IMR-90 (cell line): ENCODE measurements around the gene FAM76B. TPM values are rescaled to one million over a fixed set of nuclear protein-coding genes. Genes with fewer than 3 reads are reported as not detected.

Experiments
- ATAC-seq: fragments of 200-7000 bp; cut with Tn5 transposase; 2 replicates; pipeline ENCODE4 v1.9.1; 2020; ENCODE audit warnings: low read depth, mild to moderate bottlenecking, moderate library complexity
- BruUV-seq: library from RNA; stranded (reverse); fragments of 400-500 nt; replicated peaks from 2 replicates; lab custom pipeline; 2021; lab: Mats Ljungman, UMichigan
- CTCF ChIA-PET: fragments of 300-600 bp; formaldehyde crosslinking; extraction: SDS; loops from one replicate; lab custom pipeline; 2021; ENCODE audit warnings: antibody characterized with exemption; lab: Yijun Ruan, JAX
- POLR2A ChIA-PET: fragments of 300-600 bp; sonication (Branson Sonifier 250); formaldehyde crosslinking; loops from one replicate; lab custom pipeline; 2022; ENCODE audit warnings: antibody characterized with exemption; ENCODE audit not compliant: unreplicated experiment; lab: Charles Lee
- DNase-seq: peaks from one replicate; pipeline ENCODE4 v3.0.0; 2013
- H2AFZ ChIP-seq: replicated peaks from 2 replicates; pipeline ENCODE3; 2013; ENCODE audit warnings: low read length, mild to moderate bottlenecking; ENCODE audit not compliant: poor library complexity
- H2AK5ac ChIP-seq: 2 replicates; pipeline ENCODE4 v1.6.1; 2013; ENCODE audit warnings: low read depth, low read length, inconsistent platforms
- H2AK9ac ChIP-seq: replicated peaks from 2 replicates; pipeline ENCODE3; 2013; ENCODE audit warnings: mild to moderate bottlenecking, low read depth, low read length, moderate library complexity; ENCODE audit not compliant: poor library complexity
- H2BK120ac ChIP-seq: 2 replicates; pipeline ENCODE4 v1.6.1; 2013; ENCODE audit warnings: low read depth, low read length, inconsistent platforms
- H2BK15ac ChIP-seq: 3 replicates; pipeline ENCODE4 v1.6.1; 2013; ENCODE audit warnings: low read depth, low read length, inconsistent platforms
- H2BK20ac ChIP-seq: 2 replicates; pipeline ENCODE4 v1.6.1; 2013; ENCODE audit warnings: low read depth, mild to moderate bottlenecking, inconsistent platforms, low read length, moderate library complexity
- H2BK5ac ChIP-seq: 2 replicates; pipeline ENCODE4 v1.6.1; 2013; ENCODE audit warnings: mild to moderate bottlenecking, low read depth, low read length, inconsistent platforms; ENCODE audit not compliant: poor library complexity, severe bottlenecking
- H3K14ac ChIP-seq: replicated peaks from 2 replicates; pipeline ENCODE4 v1.6.1; 2013; ENCODE audit warnings: low read depth, low read length, inconsistent platforms
- H3K18ac ChIP-seq: 2 replicates; pipeline ENCODE4 v1.6.1; 2013; ENCODE audit warnings: low read depth, low read length, control low read depth
- H3K23ac ChIP-seq: 2 replicates; pipeline ENCODE4 v1.6.1; 2013; ENCODE audit warnings: low read depth, low read length, inconsistent platforms
- H3K27ac ChIP-seq: 2 replicates; pipeline ENCODE4 v1.5.1; 2013; ENCODE audit warnings: mild to moderate bottlenecking, control low read depth, low read length; ENCODE audit not compliant: insufficient read depth
- H3K27me3 ChIP-seq: 2 replicates; pipeline ENCODE4 v1.6.1; 2013; ENCODE audit warnings: low read length; ENCODE audit not compliant: control insufficient read depth, insufficient read depth
- H3K36me3 ChIP-seq: 2 replicates; pipeline ENCODE4 v1.6.1; 2013; ENCODE audit warnings: low read length, mixed read lengths; ENCODE audit not compliant: control insufficient read depth, insufficient read depth
- H3K4ac ChIP-seq: 2 replicates; pipeline ENCODE4 v1.6.1; 2013; ENCODE audit warnings: low read depth, low read length, inconsistent platforms
- H3K4me1 ChIP-seq: 2 replicates; pipeline ENCODE4 v1.6.1; 2013; ENCODE audit warnings: low read length, mixed read lengths; ENCODE audit not compliant: control insufficient read depth, insufficient read depth
- H3K4me2 ChIP-seq: 2 replicates; pipeline ENCODE4 v1.6.1; 2013; ENCODE audit warnings: low read depth, mild to moderate bottlenecking, control low read depth, low read length, moderate library complexity
- H3K4me3 ChIP-seq: 2 replicates; pipeline ENCODE4 v1.5.1; 2013; ENCODE audit warnings: low read depth, mild to moderate bottlenecking, control low read depth, low read length, moderate library complexity; ENCODE audit not compliant: insufficient read depth
- H3K56ac ChIP-seq: 2 replicates; pipeline ENCODE4 v1.6.1; 2013; ENCODE audit warnings: low read length, inconsistent platforms; ENCODE audit not compliant: insufficient read depth; ENCODE audit errors: extremely low read depth
- H3K79me1 ChIP-seq, 2 experiments: 2 replicates each; pipeline ENCODE4 v1.6.1; 2013; ENCODE audit warnings: low read length in 2 of 2, inconsistent platforms in 1 of 2, low read depth in 1 of 2
- H3K9ac ChIP-seq: 2 replicates; pipeline ENCODE4 v1.6.1; 2013; ENCODE audit warnings: low read depth, low read length, control low read depth
- H3K9me1 ChIP-seq: 2 replicates; pipeline ENCODE4 v1.6.1; 2013; ENCODE audit warnings: low read length, inconsistent platforms; ENCODE audit not compliant: insufficient read depth
- H3K9me3 ChIP-seq: 2 replicates; pipeline ENCODE4 v1.6.1; 2013; ENCODE audit warnings: low read length; ENCODE audit not compliant: control insufficient read depth, insufficient read depth
- H4K20me1 ChIP-seq: 2 replicates; pipeline ENCODE4 v1.6.1; 2013; ENCODE audit warnings: low read length, inconsistent platforms; ENCODE audit not compliant: insufficient read depth
- H4K5ac ChIP-seq: 2 replicates; pipeline ENCODE4 v1.6.1; 2013; ENCODE audit warnings: mild to moderate bottlenecking, low read depth, low read length, control low read depth
- H4K8ac ChIP-seq, 2 experiments: 2 replicates each; pipeline ENCODE4 v1.6.1; 2013; ENCODE audit warnings: low read depth in 2 of 2, low read length in 2 of 2, control low read depth in 1 of 2, inconsistent platforms in 1 of 2
- H4K91ac ChIP-seq: 2 replicates; pipeline ENCODE4 v1.6.1; 2013; ENCODE audit warnings: low read depth, low read length, inconsistent platforms; ENCODE audit not compliant: insufficient read depth
- BHLHE40 ChIP-seq: fragments of 150-350 bp; IDR thresholded peaks from 2 replicates; pipeline ENCODE4 v1.6.1; 2016; ENCODE audit warnings: mild to moderate bottlenecking, low read depth, low read length
- CEBPB ChIP-seq: IDR thresholded peaks from 2 replicates; pipeline ENCODE4 v1.6.1; 2012; ENCODE audit warnings: low read depth, low read length, improper control_type of control experiment
- CHD1 ChIP-seq: IDR thresholded peaks from 2 replicates; pipeline ENCODE4 v1.6.1; 2012; ENCODE audit warnings: low read depth, low read length, improper control_type of control experiment
- CTCF ChIP-seq: conservative IDR thresholded peaks from 2 replicates; pipeline ENCODE4 v1.5.1; 2012; ENCODE audit warnings: mild to moderate bottlenecking, low read depth, low read length, improper control_type of control experiment
- ELK1 ChIP-seq: fragments of 150-350 bp; IDR thresholded peaks from 2 replicates; pipeline ENCODE4 v1.6.1; 2016; ENCODE audit warnings: low read depth, mild to moderate bottlenecking, low read length, moderate library complexity, borderline replicate concordance
- MAFK ChIP-seq: IDR thresholded peaks from 2 replicates; pipeline ENCODE4 v1.6.1; 2012; ENCODE audit warnings: low read depth, low read length, improper control_type of control experiment
- MAZ ChIP-seq: IDR thresholded peaks from 2 replicates; pipeline ENCODE4 v1.6.1; 2012; ENCODE audit warnings: low read depth, mild to moderate bottlenecking, low read length, improper control_type of control experiment, moderate library complexity, borderline replicate concordance
- MXI1 ChIP-seq: IDR thresholded peaks from 2 replicates; pipeline ENCODE4 v1.6.1; 2012; ENCODE audit warnings: low read depth, mild to moderate bottlenecking, low read length, moderate library complexity, borderline replicate concordance
- NFE2L2 ChIP-seq: fragments of 150-350 bp; IDR thresholded peaks from 2 replicates; pipeline ENCODE4 v1.6.1; 2016; ENCODE audit warnings: low read depth, mild to moderate bottlenecking, low read length
- POLR2A ChIP-seq: IDR thresholded peaks from 2 replicates; pipeline ENCODE4 v1.6.1; 2012; ENCODE audit warnings: mild to moderate bottlenecking, low read depth, low read length
- RAD21 ChIP-seq: IDR thresholded peaks from 2 replicates; pipeline ENCODE4 v1.6.1; 2012; ENCODE audit warnings: low read length, improper control_type of control experiment
- RCOR1 ChIP-seq: IDR thresholded peaks from 2 replicates; pipeline ENCODE4 v1.6.1; 2012; ENCODE audit warnings: mild to moderate bottlenecking, low read length, improper control_type of control experiment; ENCODE audit not compliant: insufficient replicate concordance
- RFX5 ChIP-seq: IDR thresholded peaks from 2 replicates; pipeline ENCODE4 v1.8.0; 2012; ENCODE audit warnings: low read depth, mild to moderate bottlenecking, low read length, moderate library complexity
- SMC3 ChIP-seq: fragments of 150-350 bp; IDR thresholded peaks from 2 replicates; pipeline ENCODE4 v1.6.1; 2016; ENCODE audit warnings: low read depth, mild to moderate bottlenecking, antibody characterized with exemption, low read length, moderate library complexity
- USF2 ChIP-seq: fragments of 150-350 bp; IDR thresholded peaks from 2 replicates; pipeline ENCODE4 v1.6.1; 2017; ENCODE audit warnings: mild to moderate bottlenecking, antibody characterized with exemption, low read length, low read depth
- WGBS, 2 experiments: methylation state at CpG; one replicate each; pipeline versions ENCODE4 v1.1.5 to v1.1.7; 2013; ENCODE audit warnings: missing lambda C conversion rate in 2 of 2; ENCODE audit not compliant: insufficient read length in 1 of 2; ENCODE audit errors: extremely low coverage in 2 of 2; 5-methylcytosine and 5-hydroxymethylcytosine counted together
- dilution Hi-C: fragments of 300-500 bp; cut with HindIII; formaldehyde crosslinking; loops from one replicate; pipeline ENCODE4 v1.14.3; 2018; ENCODE audit warnings: low sequenced_read_pairs; ENCODE audit not compliant: unreplicated experiment
- in situ Hi-C: fragments of 300-500 bp; cut with MboI; formaldehyde crosslinking; loops from 3 replicates; pipeline ENCODE4 v1.14.3; 2019; ENCODE audit warnings: low sequenced_read_pairs, inconsistent platforms, mixed read lengths
- intact Hi-C: fragments of 100-400 bp; cut with micrococcal nuclease; formaldehyde crosslinking; loops from 2 replicates; pipeline ENCODE4 v1.10.0; 2022
- polyA plus RNA-seq, 3 experiments: library from polyadenylated mRNA; depleted of rRNA; stranded (reverse); fragments of >200 nt; gene quantifications; 2 replicates each; pipeline ENCODE4 v1.2.3, GENCODE V29; 2012; ENCODE audit warnings: low replicate concordance in 1 of 3
- total RNA-seq: library from RNA; depleted of rRNA; stranded (reverse); fragments of >200 nt; gene quantifications from 2 replicates; pipeline ENCODE4 v1.2.3, GENCODE V29; 2012

The FAM76B gene
- total and polyA plus RNA-seq, 2 of the 4 experiments (the other 2 are of a cell fraction): 12.7 to 14.3 TPM

- dilution Hi-C loops: no loop called here
- ATAC-seq: no peak
- in situ Hi-C loops: no loop called here
Observed at GRCh38 chr11:95739108-95739938, 50.3 kb downstream of the FAM76B start.

More at GRCh38 chr11:95739108-95739938, 50.3 kb downstream of the FAM76B start:
- Histone ChIP-seq H3K4me3 (no peak overlapping the region), H3K14ac (no peak overlapping the region), H2AK9ac (no peak overlapping the region), H3K4me1 (no peaks in the 10 kb centered on the region), H4K5ac (no peak overlapping the region), H3K4me2 (no peak overlapping the region), H4K91ac (no peak overlapping the region), H2BK5ac (no peak overlapping the region), H3K18ac (no peak overlapping the region), H3K9me3 (no peaks in the 10 kb centered on the region), H2AFZ (no peak overlapping the region), H4K8ac (no peak overlapping the region), H3K27ac (no peak overlapping the region), H2BK15ac (no peak overlapping the region), H3K36me3 (no peaks in the 10 kb centered on the region), H3K27me3 (peaks cover 7% of the 10 kb centered on the region), H3K23ac (no peak overlapping the region), H3K56ac (no peak overlapping the region), H2BK120ac (no peak overlapping the region), H2BK20ac (no peak overlapping the region), H3K4ac (no peak overlapping the region), H4K20me1 (no peaks in the 10 kb centered on the region), H3K9ac (no peak overlapping the region), H2AK5ac (no peak overlapping the region), H3K79me1 (no peaks in the 10 kb centered on the region), H3K9me1 (no peaks in the 10 kb centered on the region)
- ChIA-PET POLR2A (no interaction called here), CTCF (no interaction called here)
- TF ChIP-seq MAFK (no peak), NFE2L2 (no peak), USF2 (no peak), CTCF (no peak), SMC3 (no peak), ELK1 (no peak), RAD21 (no peak), MXI1 (no peak), RCOR1 (no peak), RFX5 (no peak), BHLHE40 (no peak), POLR2A (no peak), CEBPB (no peak), CHD1 (no peak), MAZ (no peak)
- no TSS peak for BruUV-seq
- WGBS, 2 experiments: no CpG with 5 or more reads among the region's 1 CpG
- intact Hi-C loops: no loop called here
- no peak for DNase-seq
